Smooth muscle cell (in vitro differentiated cells): ENCODE results near the gene SSNA1. TPM values are rescaled to one million over a fixed set of nuclear protein-coding genes. Genes with fewer than 3 reads are reported as not detected.

Experiments
- DNase-seq: peaks from one replicate; lab custom pipeline; 2025; ENCODE audit not compliant: unreplicated experiment; lab: John Stamatoyannopoulos, UW
- H2AFZ ChIP-seq: fragments of 200-600 bp; sonication (generic); 2 replicates; pipeline ENCODE4 v1.6.0; 2016; ENCODE audit warnings: antibody characterized with exemption, low read depth, mild to moderate bottlenecking
- H3F3A ChIP-seq: fragments of 200-600 bp; sonication (generic); 2 replicates; pipeline ENCODE4 v1.6.0; 2017; ENCODE audit warnings: antibody characterized with exemption, low read depth
- H3K27ac ChIP-seq: fragments of 200-600 bp; sonication (generic); 2 replicates; pipeline ENCODE4 v1.5.1; 2016; ENCODE audit warnings: low read depth, mild to moderate bottlenecking
- H3K27me3 ChIP-seq: fragments of 200-600 bp; sonication (generic); 2 replicates; pipeline ENCODE4 v1.6.1; 2016; ENCODE audit warnings: low read depth, mild to moderate bottlenecking
- H3K36me3 ChIP-seq: fragments of 200-600 bp; sonication (generic); 2 replicates; pipeline ENCODE4 v1.5.1; 2016; ENCODE audit warnings: low read depth
- H3K4me1 ChIP-seq: fragments of 200-600 bp; sonication (generic); 2 replicates; pipeline ENCODE4 v1.5.1; 2016; ENCODE audit warnings: low read depth
- H3K4me2 ChIP-seq: fragments of 200-600 bp; sonication (generic); 2 replicates; pipeline ENCODE4 v1.6.0; 2016; ENCODE audit warnings: mild to moderate bottlenecking
- H3K4me3 ChIP-seq: fragments of 200-600 bp; sonication (generic); 2 replicates; pipeline ENCODE4 v1.5.1; 2016; ENCODE audit warnings: mild to moderate bottlenecking
- H3K79me2 ChIP-seq: fragments of 200-600 bp; sonication (generic); 2 replicates; pipeline ENCODE4 v1.6.0; 2016; ENCODE audit warnings: low read depth, mild to moderate bottlenecking
- H3K9ac ChIP-seq: fragments of 200-600 bp; sonication (generic); 2 replicates; pipeline ENCODE4 v1.6.0; 2016; ENCODE audit warnings: low read depth
- H3K9me3 ChIP-seq: fragments of 200-600 bp; sonication (generic); replicated peaks from 2 replicates; pipeline ENCODE4 v1.5.1; 2016; ENCODE audit warnings: low read depth
- H4K20me1 ChIP-seq: fragments of 200-600 bp; sonication (generic); 2 replicates; pipeline ENCODE4 v1.6.0; 2016; ENCODE audit warnings: low read depth
- CTCF ChIP-seq: fragments of 200-600 bp; sonication (generic); IDR thresholded peaks from 2 replicates; pipeline ENCODE4 v1.5.1; 2017; ENCODE audit warnings: borderline replicate concordance, mild to moderate bottlenecking, antibody characterized with exemption; ENCODE audit not compliant: insufficient read depth, poor library complexity, severe bottlenecking
- WGBS: methylation state at CpG from one replicate; pipeline ENCODE4 v1.1.7; 2016; ENCODE audit warnings: low lambda C conversion rate; 5-methylcytosine and 5-hydroxymethylcytosine counted together
- polyA plus RNA-seq: library from polyadenylated mRNA; unstranded; fragments of >200 nt; fragmentation: Nextera tagmentation; extraction: Ambion mirVana; gene quantifications from 2 replicates; pipeline ENCODE4 v1.2.1, GENCODE V29; 2016
- total RNA-seq: library from RNA; depleted of rRNA; stranded (reverse); fragments of >200 nt; gene quantifications from 2 replicates; pipeline ENCODE4 v1.2.3, GENCODE V29; 2014

SSNA1 gene
- total and polyA plus RNA-seq, 2 experiments from 2014 or later, result 69.5 to 84.9 TPM

DNA sequence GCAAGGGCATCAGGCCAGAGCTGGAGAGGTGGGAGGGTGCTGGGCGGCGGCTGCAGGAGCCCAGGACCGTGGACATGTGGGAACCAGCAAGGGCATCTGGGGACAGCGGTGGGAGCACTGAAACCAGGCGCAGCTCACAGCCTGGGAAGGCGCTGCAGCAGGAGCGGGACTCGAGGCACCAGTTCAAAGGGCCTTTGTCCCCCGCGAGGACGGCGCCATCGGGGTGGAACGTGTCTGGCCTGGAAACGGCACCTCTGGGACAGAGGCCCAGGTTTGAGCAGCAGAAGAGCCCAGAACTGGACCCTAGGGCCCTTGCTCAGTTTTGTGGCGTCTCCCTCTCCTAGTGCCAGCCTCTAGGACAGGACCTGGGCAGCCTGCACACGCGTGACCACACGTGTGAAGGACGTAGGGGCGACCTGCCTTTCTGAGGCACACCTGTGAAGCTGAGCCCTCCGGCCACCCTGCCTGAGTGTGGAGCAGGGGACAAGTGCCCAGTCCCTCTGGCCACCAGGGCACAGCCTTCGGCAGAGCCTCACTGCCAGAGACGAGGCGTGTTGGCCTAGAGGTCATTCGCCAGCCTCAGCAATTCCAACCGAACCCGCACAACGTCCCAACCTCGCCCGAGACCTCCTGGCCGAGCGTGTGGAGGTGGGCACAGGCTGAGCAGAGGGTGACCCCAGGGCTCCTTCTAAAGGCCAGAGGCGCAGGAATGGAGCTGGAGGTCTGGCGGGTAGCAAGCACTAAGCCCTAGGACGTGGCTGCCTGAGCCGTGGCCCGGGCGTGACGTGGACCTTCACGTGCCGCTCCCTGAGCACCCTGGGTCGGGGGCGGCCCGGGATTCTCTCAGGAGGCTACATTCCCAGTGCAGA is 14.4 kb upstream of the SSNA1 start:
- Histone ChIP-seq H3K79me2 (no peaks in the 10 kb centered on the region), H3K4me1 (no peaks in the 10 kb centered on the region), H3K9ac (no peak overlapping the region), H3K4me2 (no peak overlapping the region), H3K4me3 (no peak overlapping the region), H3F3A (no peaks in the 10 kb centered on the region), H4K20me1 (no peaks in the 10 kb centered on the region), H3K9me3 (no peaks in the 10 kb centered on the region), H2AFZ (no peak overlapping the region), H3K27me3 (peaks cover 34% of the 10 kb centered on the region), H3K36me3 (no peaks in the 10 kb centered on the region), H3K27ac (no peak overlapping the region)
- 91% methylated on average over 45 of the region's 45 CpGs for WGBS
- DNase-seq, result no peak
- TF ChIP-seq CTCF, result no peak

GRCh38 chr9:137174722-137175293 is 13.7 kb upstream of the SSNA1 start:
- Histone ChIP-seq H3K27ac (no peak overlapping the region), H3K9me3 (no peaks in the 10 kb centered on the region), H3K4me1 (no peaks in the 10 kb centered on the region), H3K36me3 (no peaks in the 10 kb centered on the region), H3K4me3 (no peak overlapping the region), H2AFZ (no peak overlapping the region), H3K4me2 (no peak overlapping the region), H3K9ac (no peak overlapping the region), H3K27me3 (peaks cover 27% of the 10 kb centered on the region), H3F3A (no peaks in the 10 kb centered on the region), H3K79me2 (no peaks in the 10 kb centered on the region), H4K20me1 (no peaks in the 10 kb centered on the region)
- 47% methylated on average over 14 of the region's 34 CpGs for WGBS
- TF ChIP-seq CTCF, result no peak
- DNase-seq, result no peak

GRCh38 chr9:137175345-137175961 is 13.0 kb upstream of the SSNA1 start:
- Histone ChIP-seq H3K4me2 (no peak overlapping the region), H3K4me1 (no peaks in the 10 kb centered on the region), H3K9me3 (no peaks in the 10 kb centered on the region), H3K9ac (no peak overlapping the region), H3K79me2 (no peaks in the 10 kb centered on the region), H3K4me3 (no peak overlapping the region), H3K36me3 (no peaks in the 10 kb centered on the region), H3K27me3 (peaks cover 20% of the 10 kb centered on the region), H4K20me1 (no peaks in the 10 kb centered on the region), H2AFZ (no peak overlapping the region), H3K27ac (no peak overlapping the region), H3F3A (no peaks in the 10 kb centered on the region)
- WGBS, result 56% methylated on average over 31 of the region's 33 CpGs
- DNase-seq, result no peak
- TF ChIP-seq CTCF, result no peak
